ENCODE data around the gene SPEF2. TPM values are rescaled to one million over a fixed set of nuclear protein-coding genes. Genes with fewer than 3 reads are reported as not detected.

SPEF2 gene
- total RNA-seq, 1 donor from 2014 or later, result 2.7 TPM

DNA sequence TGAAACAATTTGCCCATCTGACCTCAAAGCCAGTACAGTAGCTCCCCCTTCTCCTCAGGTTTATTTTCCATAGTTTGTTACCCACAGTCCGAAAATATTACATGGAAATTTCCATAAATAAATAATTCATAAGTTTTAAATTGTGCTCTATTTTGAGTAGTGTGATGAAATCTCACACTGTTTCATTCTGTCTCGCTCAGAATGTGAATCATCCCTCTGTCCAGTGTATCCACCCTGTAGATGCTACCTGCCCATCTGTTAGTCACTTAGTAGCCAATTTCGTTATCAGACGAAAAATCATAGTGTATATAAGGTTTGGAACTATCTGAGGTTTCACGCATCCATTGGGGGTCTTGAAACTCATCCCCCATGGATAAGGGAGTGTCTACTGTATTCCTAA lies 138.3 kb downstream of the SPEF2 start:
- DNase-seq, result no peak
- Histone ChIP-seq H3K4me3 (no peak overlapping the region), H3K36me3 (no peaks in the 10 kb centered on the region), H3K9me3 (replicated peaks) (no peaks in the 10 kb centered on the region), H3K4me1 (no peaks in the 10 kb centered on the region), H3K27me3 (ENCODE audit: low read depth) (no peaks in the 10 kb centered on the region), H3K27ac (replicated peaks) (no peak overlapping the region)
- TF ChIP-seq, protein P1, sequence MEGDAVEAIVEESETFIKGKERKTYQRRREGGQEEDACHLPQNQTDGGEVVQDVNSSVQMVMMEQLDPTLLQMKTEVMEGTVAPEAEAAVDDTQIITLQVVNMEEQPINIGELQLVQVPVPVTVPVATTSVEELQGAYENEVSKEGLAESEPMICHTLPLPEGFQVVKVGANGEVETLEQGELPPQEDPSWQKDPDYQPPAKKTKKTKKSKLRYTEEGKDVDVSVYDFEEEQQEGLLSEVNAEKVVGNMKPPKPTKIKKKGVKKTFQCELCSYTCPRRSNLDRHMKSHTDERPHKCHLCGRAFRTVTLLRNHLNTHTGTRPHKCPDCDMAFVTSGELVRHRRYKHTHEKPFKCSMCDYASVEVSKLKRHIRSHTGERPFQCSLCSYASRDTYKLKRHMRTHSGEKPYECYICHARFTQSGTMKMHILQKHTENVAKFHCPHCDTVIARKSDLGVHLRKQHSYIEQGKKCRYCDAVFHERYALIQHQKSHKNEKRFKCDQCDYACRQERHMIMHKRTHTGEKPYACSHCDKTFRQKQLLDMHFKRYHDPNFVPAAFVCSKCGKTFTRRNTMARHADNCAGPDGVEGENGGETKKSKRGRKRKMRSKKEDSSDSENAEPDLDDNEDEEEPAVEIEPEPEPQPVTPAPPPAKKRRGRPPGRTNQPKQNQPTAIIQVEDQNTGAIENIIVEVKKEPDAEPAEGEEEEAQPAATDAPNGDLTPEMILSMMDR (IDR thresholded peaks at IDR 0.05; ENCODE audit: borderline replicate concordance), result no peak
- intact Hi-C loops (cut with micrococcal nuclease), result no loop called here

DNA sequence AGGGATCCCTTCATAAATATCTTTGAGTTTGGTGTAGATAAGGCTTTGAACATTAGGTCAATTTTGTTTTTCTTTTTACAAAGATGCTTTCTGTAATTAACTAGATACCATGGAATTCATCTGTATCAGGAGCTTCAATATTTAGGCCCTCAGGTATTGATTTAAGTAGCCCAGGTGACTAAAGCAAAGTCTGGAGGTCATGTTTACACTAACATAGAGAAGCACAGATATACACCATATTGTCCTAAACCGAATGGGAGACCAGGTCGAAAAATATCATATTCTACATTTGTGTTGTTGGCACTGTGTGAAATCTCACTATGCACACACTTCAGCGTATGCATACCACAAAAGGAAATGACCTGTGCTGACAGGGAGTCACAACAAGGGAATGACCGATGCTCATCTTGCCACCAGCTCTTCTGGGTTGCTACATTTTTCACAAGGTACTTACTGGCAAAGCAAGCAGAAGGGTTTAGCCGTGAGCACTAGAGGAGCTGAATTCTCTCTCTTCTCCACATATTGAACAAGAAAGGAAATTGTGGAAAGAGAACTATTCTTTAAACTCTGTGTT lies 140.6 kb downstream of the SPEF2 start:
- Histone ChIP-seq H3K36me3 (no peaks in the 10 kb centered on the region), H3K4me1 (no peaks in the 10 kb centered on the region), H3K27me3 (ENCODE audit: low read depth) (no peaks in the 10 kb centered on the region), H3K4me3 (no peak overlapping the region), H3K27ac (replicated peaks) (no peak overlapping the region), H3K9me3 (replicated peaks) (no peaks in the 10 kb centered on the region)
- intact Hi-C loops (cut with micrococcal nuclease), result no loop called here
- TF ChIP-seq, protein P1 (IDR thresholded peaks at IDR 0.05; ENCODE audit: borderline replicate concordance), result no peak
- no peak for DNase-seq

DNA sequence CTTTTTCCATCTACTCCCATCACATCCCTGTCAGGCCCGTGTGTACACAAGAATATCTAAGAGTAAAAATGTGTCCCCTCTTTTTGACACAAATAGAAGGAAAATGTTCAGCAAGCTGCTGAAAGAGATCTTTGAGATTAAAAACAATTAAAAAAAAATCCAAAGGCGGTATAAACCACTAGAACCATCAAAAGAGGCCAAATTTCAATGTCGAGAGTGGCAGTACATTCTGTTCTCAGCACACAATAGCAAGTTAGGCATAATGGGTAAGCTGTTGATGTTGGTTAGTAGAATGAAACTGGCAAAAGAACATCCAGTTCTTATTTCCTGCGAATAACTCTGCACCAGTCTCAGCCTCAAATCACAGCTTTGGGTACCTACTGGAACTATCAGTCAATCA lies 143.9 kb downstream of the SPEF2 start:
- TF ChIP-seq, protein P1 (IDR thresholded peaks at IDR 0.05; ENCODE audit: borderline replicate concordance), result no peak
- intact Hi-C loops (cut with micrococcal nuclease), result no loop called here
- Histone ChIP-seq H3K9me3 (replicated peaks) (no peaks in the 10 kb centered on the region), H3K27ac (replicated peaks) (no peak overlapping the region), H3K4me3 (no peak overlapping the region), H3K27me3 (ENCODE audit: low read depth) (no peaks in the 10 kb centered on the region), H3K36me3 (no peaks in the 10 kb centered on the region), H3K4me1 (no peaks in the 10 kb centered on the region)
- DNase-seq, result no peak

DNA sequence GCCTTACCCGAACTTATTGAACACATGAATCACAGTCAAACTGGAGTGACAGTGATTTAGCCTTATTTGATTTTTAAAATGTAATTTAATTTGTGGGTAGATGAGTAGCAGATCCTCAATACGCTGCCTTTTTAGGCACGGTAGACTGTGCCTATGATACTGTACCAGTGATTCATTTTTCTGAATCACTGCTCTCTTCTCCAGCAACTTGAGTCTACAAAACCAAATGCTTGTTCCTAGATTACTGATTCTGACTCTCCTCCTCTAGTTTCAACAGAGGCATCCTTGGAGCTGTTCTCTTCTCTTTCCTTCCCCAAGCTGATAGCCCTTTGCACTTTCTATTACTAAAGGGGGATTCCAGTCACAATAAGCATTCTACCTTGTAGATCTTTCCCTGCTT lies 144.7 kb downstream of the SPEF2 start:
- no peaks in the 10 kb centered on the region for H3K4me1 ChIP-seq
- H3K27me3 ChIP-seq (ENCODE audit: low read depth), result no peaks in the 10 kb centered on the region
- DNase-seq, result no peak
- H3K36me3 ChIP-seq, result no peaks in the 10 kb centered on the region
- H3K9me3 ChIP-seq (replicated peaks), result no peaks in the 10 kb centered on the region
- H3K27ac ChIP-seq (replicated peaks), result no peak overlapping the region
- TF ChIP-seq, protein P1 (IDR thresholded peaks at IDR 0.05; ENCODE audit: borderline replicate concordance), result no peak
- no peak overlapping the region for H3K4me3 ChIP-seq
- intact Hi-C loops (cut with micrococcal nuclease), result no loop called here

DNA sequence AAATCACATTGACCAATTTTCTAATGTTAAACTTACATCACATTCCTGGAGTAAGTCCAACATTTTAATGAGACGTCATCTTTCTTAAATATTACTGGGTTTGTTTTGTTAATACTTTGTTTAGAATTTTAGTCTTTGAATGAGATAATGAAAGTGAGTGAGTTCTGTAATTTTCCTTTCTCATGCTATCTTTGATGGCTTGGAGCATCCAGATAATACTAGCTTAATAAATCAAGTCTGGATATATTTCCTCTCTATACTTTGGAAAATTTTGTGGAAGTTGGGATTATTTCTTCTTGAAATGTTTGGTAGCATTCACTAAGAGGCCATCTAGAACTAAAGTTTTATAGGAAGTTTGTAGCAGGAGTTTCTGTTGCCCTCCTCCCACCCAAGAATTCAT lies 148.3 kb downstream of the SPEF2 start:
- TF ChIP-seq, protein P1 (IDR thresholded peaks at IDR 0.05; ENCODE audit: borderline replicate concordance), result no peak
- no peak overlapping the region for H3K4me3 ChIP-seq
- H3K27me3 ChIP-seq (ENCODE audit: low read depth), result peaks cover 5% of the 10 kb centered on the region
- no peak for DNase-seq
- no peaks in the 10 kb centered on the region for H3K9me3 ChIP-seq (replicated peaks)
- intact Hi-C loops (cut with micrococcal nuclease), result no loop called here
- H3K36me3 ChIP-seq, result no peaks in the 10 kb centered on the region
- no peaks in the 10 kb centered on the region for H3K4me1 ChIP-seq
- H3K27ac ChIP-seq (replicated peaks), result no peak overlapping the region
